HFFc6 (cell line): ENCODE data around the gene TMEM19. TPM values are rescaled to one million over a fixed set of nuclear protein-coding genes. Genes with fewer than 3 reads are reported as not detected.
A peak's percentile ranks its signal among the peaks of the same experiment; 100 is the strongest.

Source experiments
- DNase-seq: peaks from one replicate; pipeline ENCODE4 v3.0.0-alpha.2; 2018
- H3K27ac Mint-ChIP-seq: 2 replicates; pipeline ENCODE4 v1.8.0; 2020; ENCODE audit warnings: mild to moderate bottlenecking, mixed read lengths
- H3K27me3 Mint-ChIP-seq: 2 replicates; pipeline ENCODE4 v1.8.0; 2021; ENCODE audit warnings: mild to moderate bottlenecking, moderate library complexity, mixed read lengths; ENCODE audit not compliant: insufficient read depth
- H3K36me3 Mint-ChIP-seq: 2 replicates; pipeline ENCODE4 v1.8.0; 2021; ENCODE audit warnings: low read depth, mixed read lengths
- H3K4me1 Mint-ChIP-seq: 2 replicates; pipeline ENCODE4 v1.8.0; 2020; ENCODE audit warnings: low read depth, mixed read lengths
- H3K4me3 Mint-ChIP-seq: 2 replicates; pipeline ENCODE4 v1.8.0; 2020; ENCODE audit warnings: mild to moderate bottlenecking, moderate library complexity, mixed read lengths
- H3K9me3 Mint-ChIP-seq: 2 replicates; pipeline ENCODE4 v1.8.0; 2020; ENCODE audit warnings: mild to moderate bottlenecking, mixed read lengths
- long read RNA-seq: library from polyadenylated mRNA; unstranded; transcript quantifications from one replicate; pipeline ENCODE4 v2.0.0, GENCODE V29; 2019
- total RNA-seq, 6 experiments: library from RNA; stranded (reverse); fragmentation: NEBNext Ultra II Directional; extraction: Animal tissue kit (Norgen Biotek cat#: 25700); gene quantifications; 2 replicates in 1 of 6; 3 replicates in 5 of 6; pipeline ENCODE4 v1.2.3, GENCODE V29; 2021
- TF ChIP-seq, protein P1 (sequence below): fragments of 200-600 bp; sonication (generic); IDR thresholded peaks from 2 replicates; pipeline ENCODE4 v1.5.0; 2021; ENCODE audit warnings: antibody characterized with exemption, mild to moderate bottlenecking

The TMEM19 gene
- 10 to 100 TPM; 24.0 to 41.6 (median 33.9) TPM for total RNA-seq
- long read RNA-seq, full-length matches to known transcripts = 15 of 24 reads
- long read RNA-seq, partial matches to known transcripts = 3 of 24 reads
- long read RNA-seq, other reads (novel, unspliced or antisense) = 6 of 24 reads

DNA sequence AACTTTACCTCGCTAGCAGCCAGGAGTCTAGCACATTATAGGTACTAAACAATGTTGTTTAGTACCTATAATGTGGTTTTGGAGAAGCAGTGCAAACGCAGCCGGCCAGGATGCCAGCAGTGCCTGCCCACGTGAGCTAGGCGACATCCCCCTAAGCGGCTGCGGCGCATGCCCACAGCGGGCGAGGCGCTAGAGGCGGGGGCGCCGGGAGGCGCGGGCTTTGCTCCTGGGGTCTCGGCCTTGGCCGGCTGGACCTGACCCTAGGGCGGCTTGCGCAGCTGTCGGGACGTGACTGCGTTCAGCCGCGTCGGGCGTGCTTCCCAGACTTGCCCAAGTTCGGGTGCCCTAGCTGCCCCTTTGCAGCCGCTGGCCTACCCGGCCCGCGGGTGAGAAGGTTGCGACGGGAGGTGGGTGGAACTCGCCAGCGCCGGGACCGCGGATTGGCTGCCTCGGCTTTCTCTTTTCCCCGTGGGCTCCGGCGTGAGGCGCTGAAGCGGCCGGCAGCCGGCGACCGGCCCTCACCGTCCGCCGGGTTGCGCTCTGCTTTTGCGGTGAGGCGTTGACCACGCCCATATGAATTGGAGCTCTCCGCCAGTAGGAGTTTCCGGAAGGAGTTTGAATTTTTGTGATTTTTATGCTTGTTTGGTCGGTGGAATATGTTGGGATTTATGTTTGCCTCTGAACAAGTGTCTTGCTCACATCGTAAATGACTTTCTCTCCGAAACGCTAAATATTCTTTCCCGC, at the start of gene TMEM19:
TSS of gene TMEM19 (plus strand) at position 169 of the 744 bp plus-strand sequence. CDS start 599 bp downstream, outside the sequence.
- H3K27ac Mint-ChIP-seq = peak within 1 kb of the TSS; percentile 83
- TF ChIP-seq, protein P1, sequence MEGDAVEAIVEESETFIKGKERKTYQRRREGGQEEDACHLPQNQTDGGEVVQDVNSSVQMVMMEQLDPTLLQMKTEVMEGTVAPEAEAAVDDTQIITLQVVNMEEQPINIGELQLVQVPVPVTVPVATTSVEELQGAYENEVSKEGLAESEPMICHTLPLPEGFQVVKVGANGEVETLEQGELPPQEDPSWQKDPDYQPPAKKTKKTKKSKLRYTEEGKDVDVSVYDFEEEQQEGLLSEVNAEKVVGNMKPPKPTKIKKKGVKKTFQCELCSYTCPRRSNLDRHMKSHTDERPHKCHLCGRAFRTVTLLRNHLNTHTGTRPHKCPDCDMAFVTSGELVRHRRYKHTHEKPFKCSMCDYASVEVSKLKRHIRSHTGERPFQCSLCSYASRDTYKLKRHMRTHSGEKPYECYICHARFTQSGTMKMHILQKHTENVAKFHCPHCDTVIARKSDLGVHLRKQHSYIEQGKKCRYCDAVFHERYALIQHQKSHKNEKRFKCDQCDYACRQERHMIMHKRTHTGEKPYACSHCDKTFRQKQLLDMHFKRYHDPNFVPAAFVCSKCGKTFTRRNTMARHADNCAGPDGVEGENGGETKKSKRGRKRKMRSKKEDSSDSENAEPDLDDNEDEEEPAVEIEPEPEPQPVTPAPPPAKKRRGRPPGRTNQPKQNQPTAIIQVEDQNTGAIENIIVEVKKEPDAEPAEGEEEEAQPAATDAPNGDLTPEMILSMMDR = peak; percentile 50
- H3K4me1 Mint-ChIP-seq = peaks cover 24% of the 10 kb centered on the region
- H3K27me3 Mint-ChIP-seq = no peaks in the 10 kb centered on the region
- H3K4me3 Mint-ChIP-seq = peak within 1 kb of the TSS; percentile 89
- peak; percentile 89 for DNase-seq
- H3K9me3 Mint-ChIP-seq = no peaks in the 10 kb centered on the region
- no peaks in the 10 kb centered on the region for H3K36me3 Mint-ChIP-seq

DNA sequence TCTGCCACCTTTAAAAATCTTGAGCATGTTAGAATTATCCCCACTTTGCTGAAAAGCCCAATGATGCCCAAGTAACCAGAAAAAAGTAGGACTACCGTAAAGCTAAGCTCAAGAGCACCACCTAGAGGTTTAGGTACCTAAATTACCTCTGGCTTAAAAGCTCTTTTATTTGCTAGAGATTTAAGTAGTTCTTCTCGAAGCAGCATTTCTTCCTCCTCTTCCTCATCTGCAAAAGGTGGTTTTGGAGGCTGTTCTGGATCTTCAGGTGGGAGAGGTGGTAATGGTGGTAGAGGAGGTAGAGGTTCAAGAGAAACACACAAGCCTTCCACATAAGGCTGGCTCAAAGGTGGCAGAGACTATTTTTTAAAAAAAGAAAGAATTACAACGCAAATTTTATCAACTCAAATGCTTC, 49.2 kb upstream of the TMEM19 start:
- TF ChIP-seq, protein P1 = peak; percentile 82
- Mint-ChIP-seq H3K9me3 (no peaks in the 10 kb centered on the region), H3K36me3 (peaks cover 35% of the 10 kb centered on the region), H3K27me3 (no peaks in the 10 kb centered on the region; the same call in 1 of the 2 replicates), H3K27ac (peak overlapping the region; percentile 6; the same call in 1 of the 2 replicates), H3K4me3 (no peak overlapping the region), H3K4me1 (peaks cover 6% of the 10 kb centered on the region; the same call in 1 of the 2 replicates)
- DNase-seq = peak; percentile 58

- no peak overlapping the region for H3K4me3 Mint-ChIP-seq
- no peaks in the 10 kb centered on the region; the same call in 1 of the 2 replicates for H3K27me3 Mint-ChIP-seq
- no peaks in the 10 kb centered on the region for H3K9me3 Mint-ChIP-seq
- TF ChIP-seq, protein P1 = no peak
- no peak for DNase-seq
- H3K4me1 Mint-ChIP-seq = peaks cover 16% of the 10 kb centered on the region; the same call in 1 of the 2 replicates
- no peak overlapping the region for H3K27ac Mint-ChIP-seq
- peaks cover 30% of the 10 kb centered on the region for H3K36me3 Mint-ChIP-seq
Measured at GRCh38 chr12:71638499-71638898, 47.4 kb upstream of the TMEM19 start.

DNA sequence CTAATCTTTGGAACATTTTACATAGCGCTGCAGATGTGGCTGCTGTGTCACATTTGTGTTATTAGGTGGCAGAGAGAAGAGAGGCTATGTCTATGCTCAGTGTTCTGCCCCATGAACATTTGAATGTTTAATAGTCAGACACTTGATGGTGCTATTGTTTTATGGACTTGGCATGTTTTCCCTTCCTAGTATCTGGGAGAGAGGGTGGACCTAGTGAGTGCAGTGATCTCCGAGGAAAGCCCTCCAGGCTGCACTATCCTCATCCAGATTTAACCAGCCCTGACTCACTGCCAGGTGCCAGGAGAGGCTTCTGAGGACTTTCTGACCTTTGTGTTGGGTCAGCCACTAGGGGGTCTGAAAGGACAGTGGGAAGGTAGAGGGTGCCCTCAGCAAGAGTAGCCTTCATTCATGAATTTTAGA, 46.5 kb upstream of the TMEM19 start:
- Mint-ChIP-seq H3K9me3 (no peaks in the 10 kb centered on the region), H3K4me1 (peaks cover 16% of the 10 kb centered on the region; the same call in 1 of the 2 replicates), H3K36me3 (peaks cover 33% of the 10 kb centered on the region), H3K27ac (peak overlapping the region; percentile 15; the same call in 1 of the 2 replicates), H3K27me3 (no peaks in the 10 kb centered on the region; the same call in 1 of the 2 replicates), H3K4me3 (no peak overlapping the region)
- TF ChIP-seq, protein P1 = peak; percentile 57
- DNase-seq = no peak

- no peak for DNase-seq
- Mint-ChIP-seq H3K4me1 (peaks cover 16% of the 10 kb centered on the region; the same call in 1 of the 2 replicates), H3K9me3 (no peaks in the 10 kb centered on the region), H3K27ac (no peak overlapping the region), H3K27me3 (no peaks in the 10 kb centered on the region; the same call in 1 of the 2 replicates), H3K4me3 (no peak overlapping the region), H3K36me3 (peaks cover 28% of the 10 kb centered on the region)
- TF ChIP-seq, protein P1 = no peak
Measured at GRCh38 chr12:71640316-71640715, 45.6 kb upstream of the TMEM19 start.
